D721Med (cell line): ENCODE data around the gene VARS2.
A peak's percentile ranks its signal among the peaks of the same experiment; 100 is the strongest.

Experiments
- DNase-seq: peaks from one replicate; pipeline ENCODE4 v3.0.0; 2011; ENCODE audit warnings: low spot score; ENCODE audit not compliant: insufficient read length
- FAIRE-seq: peaks from 2 replicates; lab custom pipeline; 2011; peaks lifted over from hg19 to GRCh38; lab: Jason Lieb, UNC
- CTCF ChIP-seq: IDR thresholded peaks from 2 replicates; pipeline ENCODE4 v1.5.1; 2012; ENCODE audit warnings: mild to moderate bottlenecking, control low read depth; ENCODE audit not compliant: insufficient read depth; ENCODE audit errors: missing control alignments

Gene VARS2

GRCh38 chr6:30885999-30886896 is 27.8 kb upstream of the VARS2 start:
- TF ChIP-seq CTCF = no peak
- FAIRE-seq (no peak), DNase-seq (peak; percentile 69)

GRCh38 chr6:30886897-30887255 is 27.2 kb upstream of the VARS2 start:
- TF ChIP-seq CTCF = no peak
- FAIRE-seq (no peak), DNase-seq (no peak)

DNA sequence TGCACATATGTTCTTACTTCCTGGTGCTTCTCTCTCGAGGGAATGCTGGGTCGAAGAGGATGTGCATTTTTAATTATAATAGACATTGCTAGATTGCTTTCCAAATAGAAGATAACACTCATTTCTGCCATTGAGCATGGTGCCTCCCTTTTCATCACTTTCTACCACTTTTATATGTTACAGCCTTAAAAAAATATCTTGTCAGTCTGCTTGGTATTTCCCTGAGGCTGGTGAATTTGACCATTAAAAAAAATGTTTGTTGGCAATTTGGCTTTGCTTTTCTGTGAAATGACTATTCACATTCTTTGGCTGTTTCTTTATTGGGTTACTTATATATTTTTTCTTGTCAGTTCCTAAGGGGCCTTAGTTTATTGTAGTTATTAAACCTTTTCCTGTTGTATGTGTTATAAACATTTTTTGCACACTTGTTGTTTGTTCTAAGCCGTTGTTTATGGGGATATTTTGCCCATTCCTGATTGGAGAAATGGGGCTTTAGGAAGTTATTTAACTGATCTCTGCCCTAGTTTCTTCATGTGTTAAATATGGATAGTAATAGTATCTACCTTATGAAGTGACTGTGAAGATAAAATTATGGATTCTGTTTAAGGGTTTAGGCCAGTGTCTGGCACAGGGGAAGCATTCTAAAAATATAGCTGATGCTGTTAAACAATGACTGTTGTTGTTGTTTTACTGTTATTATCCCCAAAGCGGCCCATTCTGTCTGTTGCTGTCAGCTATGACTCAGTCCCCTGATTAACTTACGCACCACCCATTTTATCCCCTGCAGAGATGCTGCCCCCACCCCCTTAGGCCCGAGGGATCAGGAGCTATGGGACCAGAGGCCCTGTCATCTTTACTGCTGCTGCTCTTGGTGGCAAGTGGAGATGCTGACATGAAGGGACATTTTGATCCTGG is 25.9 kb upstream of the VARS2 start:
- no peak for TF ChIP-seq CTCF
- no peak for DNase-seq
- FAIRE-seq = no peak

- no peak for TF ChIP-seq CTCF
- FAIRE-seq (no peak), DNase-seq (no peak)
Measured at GRCh38 chr6:30888816-30889495, 25.1 kb upstream of the VARS2 start.

GRCh38 chr6:30889496-30889885 is 24.5 kb upstream of the VARS2 start:
- no peak for TF ChIP-seq CTCF
- FAIRE-seq (no peak), DNase-seq (no peak)

- TF ChIP-seq CTCF = no peak
- FAIRE-seq (no peak), DNase-seq (no peak)
Measured at GRCh38 chr6:30889921-30890645, 24.0 kb upstream of the VARS2 start.
